HG03095 (cell line): Measurements from ENCODE around the gene NBPF1.
A peak's percentile ranks its signal among the peaks of the same experiment; 100 is the strongest.
"Not testable (repeated sequence)": the region's sequence is repeated elsewhere in the genome, so short reads cannot be mapped to it uniquely, and the experiment has no call there.

Source experiments
- ATAC-seq: cut with Tn5 transposase; IDR thresholded peaks from one replicate; pipeline ENCODE4 v1.9.1; 2021; ENCODE audit warnings: moderate library complexity; ENCODE audit not compliant: unreplicated experiment

Gene NBPF1

DNA sequence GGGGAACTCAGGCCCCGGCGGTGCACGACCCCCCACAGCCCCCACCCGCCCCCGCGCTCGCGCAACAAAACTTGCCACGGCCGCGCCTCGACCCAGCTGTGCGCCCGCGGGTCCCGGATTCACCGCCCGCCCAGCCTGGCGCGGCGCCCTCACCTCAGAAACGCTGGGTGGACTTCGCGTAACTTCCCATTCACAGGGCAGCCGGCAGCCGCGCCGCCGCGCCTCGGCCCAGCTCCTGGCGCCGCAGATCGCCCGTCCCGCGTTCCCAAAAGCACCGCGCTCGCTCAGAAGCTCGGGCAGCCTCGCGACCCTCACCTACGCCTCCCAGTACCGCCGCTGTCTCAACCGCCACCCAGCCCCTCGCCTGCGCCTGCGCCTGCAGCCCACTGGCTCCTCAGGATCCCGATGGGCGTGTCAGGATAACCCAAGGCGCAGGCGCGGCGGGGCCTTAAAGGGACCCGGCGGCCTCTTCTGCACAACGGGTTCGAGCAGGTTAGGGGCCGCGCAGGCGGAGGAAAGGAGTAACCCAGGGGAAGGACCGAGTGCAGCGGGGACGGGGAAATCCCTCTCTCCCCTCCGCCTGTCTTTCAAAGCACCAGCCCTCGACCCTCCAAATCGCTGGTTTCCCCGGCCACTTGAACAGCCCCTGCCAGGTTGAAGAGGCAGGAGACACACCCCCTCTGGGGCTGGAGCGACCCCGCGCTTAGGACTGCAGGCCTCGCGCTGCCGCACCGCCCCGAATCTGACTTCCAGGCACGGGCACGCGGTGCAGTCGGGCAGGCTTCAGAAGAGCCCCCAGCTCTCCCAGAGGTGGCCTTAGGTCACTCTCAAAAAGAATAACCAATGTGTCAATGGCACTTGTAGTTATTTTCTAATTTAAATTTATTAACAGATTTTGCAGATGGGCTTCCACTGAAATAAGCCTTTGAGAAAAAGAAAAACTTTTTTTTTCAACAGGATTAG, at the start of gene NBPF1:
NBPF1 (minus strand) TSS at position 380 of the 963 bp plus-strand sequence.
- peak; percentile 91 for ATAC-seq

DNA sequence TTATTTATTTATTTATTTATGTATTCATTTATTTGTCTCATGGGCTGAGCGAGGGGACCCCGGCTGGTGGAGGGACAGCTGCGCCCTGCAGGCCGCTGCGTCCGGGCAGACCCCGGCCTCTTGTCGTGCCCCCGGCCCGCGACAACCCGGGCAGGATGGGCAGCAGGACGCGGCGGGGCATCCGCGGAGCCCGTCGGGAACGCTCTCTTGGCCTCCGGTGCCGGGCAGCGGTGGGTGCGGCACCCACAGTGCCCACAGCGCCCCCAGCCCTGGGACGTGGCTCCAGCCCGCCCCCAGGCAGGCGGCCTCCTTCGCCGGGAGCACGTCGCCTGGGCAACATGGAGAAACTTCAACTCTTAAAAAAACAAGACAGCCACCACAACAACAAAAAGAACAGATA, 44.9 kb upstream of the NBPF1 start:
- ATAC-seq = not testable (repeated sequence)

DNA sequence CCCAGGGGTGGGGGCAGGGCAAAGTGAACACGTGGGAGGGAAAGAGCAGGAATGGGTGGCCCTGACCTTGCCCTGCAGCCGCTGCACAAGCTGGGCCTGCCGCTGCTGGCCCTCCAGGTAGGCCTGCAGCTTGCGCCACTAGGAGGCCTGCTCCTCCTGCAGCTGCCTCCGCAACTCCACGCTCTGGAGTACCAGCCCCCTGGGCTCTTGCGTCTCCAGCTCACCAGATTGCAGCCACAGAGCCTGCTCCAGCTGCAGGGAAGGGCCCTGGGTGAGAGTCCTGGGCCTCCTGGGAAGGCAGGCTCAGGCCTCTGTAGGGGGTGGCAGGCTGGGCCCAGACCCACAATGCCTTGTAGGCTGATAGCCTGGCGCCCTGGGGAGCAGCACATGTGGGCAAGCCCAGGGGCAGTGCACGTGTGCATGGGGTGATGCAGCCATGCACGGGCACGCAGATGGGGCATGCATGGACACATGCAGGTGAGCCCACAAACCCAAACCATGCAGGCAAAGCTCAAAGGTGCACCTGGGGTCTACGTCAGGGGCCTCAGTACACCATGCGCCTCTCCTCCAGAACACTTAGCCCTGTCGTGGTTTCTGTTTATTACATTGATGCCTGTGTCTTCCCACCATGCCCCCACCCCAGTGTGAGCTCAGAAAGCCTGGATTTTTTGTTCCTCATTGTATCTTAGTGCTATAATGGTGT, 43.8 kb upstream of the NBPF1 start:
- not testable (repeated sequence) for ATAC-seq

DNA sequence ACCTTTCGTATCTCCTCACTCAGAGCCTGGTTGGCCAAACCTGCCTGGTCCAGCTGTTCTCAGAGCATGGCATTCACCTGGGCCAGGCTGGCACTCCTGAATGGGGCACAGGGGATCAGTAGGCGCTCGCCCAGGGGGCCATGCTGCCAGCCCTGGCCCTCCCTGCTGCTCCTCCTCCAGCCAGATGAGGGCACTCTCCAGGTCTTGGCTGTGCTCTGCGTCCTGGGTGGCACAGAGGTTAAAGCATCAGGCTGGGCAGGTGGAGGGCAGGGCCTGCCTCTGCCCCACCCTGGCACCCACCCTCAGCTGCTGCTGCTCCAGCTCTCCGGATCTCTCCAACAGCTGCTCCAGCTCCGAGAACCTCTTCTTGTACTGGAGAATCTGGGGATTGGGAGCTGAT, 43.2 kb upstream of the NBPF1 start:
- not testable (repeated sequence) for ATAC-seq

DNA sequence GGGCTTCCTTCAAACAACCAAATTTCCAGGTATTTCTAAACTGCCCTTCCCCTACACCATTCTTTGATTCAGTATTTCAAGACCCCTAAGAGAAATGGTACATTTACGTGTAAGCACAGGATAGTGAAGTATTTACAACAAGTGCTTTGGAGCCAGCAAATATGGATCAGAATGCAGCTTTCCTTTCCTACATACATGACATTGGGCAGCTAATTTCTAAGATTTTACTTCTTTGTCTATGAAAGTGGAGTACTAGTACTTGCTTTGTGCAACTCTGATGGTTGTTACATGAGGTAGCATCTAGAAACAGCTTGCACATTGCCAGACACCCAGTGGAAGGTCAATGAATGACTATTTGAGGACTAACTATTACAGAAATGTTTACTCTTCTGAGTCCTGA, 38.2 kb upstream of the NBPF1 start:
- ATAC-seq = not testable (repeated sequence)

DNA sequence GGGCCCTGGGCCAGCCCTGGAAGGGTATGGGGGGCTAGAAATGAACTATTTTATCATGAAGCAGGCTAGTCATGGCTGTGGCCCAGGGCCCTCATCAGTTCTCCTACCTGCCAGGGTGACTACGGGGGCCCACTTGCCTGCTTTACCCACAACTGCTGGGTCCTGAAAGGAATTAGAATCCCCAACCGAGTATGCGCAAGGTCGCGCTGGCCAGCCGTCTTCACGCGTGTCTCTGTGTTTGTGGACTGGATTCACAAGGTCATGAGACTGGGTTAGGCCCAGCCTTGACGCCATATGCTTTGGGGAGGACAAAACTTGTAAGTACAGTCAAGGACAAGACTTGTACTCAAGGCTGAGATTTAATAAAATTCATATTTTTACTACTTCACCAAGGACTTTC, 36.6 kb upstream of the NBPF1 start:
- ATAC-seq = not testable (repeated sequence)

DNA sequence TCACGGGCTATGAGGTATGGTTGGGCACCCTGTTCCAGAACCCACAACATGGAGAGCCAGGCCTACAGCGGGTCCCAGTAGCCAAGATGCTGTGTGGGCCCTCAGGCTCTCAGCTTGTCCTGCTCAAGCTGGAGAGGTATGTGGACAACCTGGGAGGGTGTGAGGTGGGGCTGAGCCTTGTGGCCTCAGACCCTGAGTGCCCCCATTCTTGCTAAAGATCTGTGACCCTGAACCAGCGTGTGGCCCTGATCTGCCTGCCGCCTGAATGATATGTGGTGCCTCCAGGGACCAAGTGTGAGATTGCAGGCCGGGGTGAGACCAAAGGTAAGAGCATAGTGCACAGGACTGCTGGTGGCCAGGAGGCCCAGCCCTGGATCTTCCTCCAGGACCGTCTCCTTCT, 36.0 kb upstream of the NBPF1 start:
- ATAC-seq = not testable (repeated sequence)

DNA sequence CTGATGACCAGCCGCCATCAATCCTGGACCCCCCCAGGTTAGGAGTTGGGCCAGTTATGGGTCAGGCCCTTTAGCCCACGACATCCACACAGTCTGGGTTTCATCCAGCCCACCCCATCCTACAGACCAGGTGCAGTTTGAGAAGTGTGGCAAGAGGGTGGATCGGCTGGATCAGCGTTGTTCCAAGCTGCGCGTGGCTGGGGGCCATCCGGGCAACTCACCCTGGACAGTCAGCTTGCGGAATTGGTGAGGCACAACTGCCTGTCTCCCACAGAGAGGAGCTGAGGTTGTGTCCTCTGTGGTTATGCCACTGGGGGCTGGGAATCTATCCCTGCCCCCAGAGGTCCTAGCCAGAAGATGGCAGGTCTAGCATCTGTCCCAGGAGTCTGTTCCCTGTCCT, 35.4 kb upstream of the NBPF1 start:
- not testable (repeated sequence) for ATAC-seq

DNA sequence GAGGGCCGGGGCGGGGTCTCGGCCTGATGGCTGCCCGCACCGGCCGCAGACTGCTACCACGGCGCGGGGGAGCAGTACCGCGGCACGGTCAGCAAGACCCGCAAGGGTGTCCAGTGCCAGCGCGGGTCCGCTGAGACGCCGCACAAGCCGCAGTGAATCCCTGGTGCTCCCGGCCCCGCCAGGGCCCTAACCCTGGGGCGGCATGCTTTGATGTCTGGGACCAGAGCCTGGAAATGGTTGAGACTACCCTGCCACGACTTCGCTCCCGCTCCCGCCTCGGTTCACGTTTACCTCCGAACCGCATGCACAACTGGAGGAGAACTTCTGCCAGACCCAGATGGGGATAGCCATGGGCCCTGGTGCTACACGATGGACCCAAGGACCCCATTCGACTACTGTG, 34.9 kb upstream of the NBPF1 start:
- ATAC-seq = not testable (repeated sequence)

DNA sequence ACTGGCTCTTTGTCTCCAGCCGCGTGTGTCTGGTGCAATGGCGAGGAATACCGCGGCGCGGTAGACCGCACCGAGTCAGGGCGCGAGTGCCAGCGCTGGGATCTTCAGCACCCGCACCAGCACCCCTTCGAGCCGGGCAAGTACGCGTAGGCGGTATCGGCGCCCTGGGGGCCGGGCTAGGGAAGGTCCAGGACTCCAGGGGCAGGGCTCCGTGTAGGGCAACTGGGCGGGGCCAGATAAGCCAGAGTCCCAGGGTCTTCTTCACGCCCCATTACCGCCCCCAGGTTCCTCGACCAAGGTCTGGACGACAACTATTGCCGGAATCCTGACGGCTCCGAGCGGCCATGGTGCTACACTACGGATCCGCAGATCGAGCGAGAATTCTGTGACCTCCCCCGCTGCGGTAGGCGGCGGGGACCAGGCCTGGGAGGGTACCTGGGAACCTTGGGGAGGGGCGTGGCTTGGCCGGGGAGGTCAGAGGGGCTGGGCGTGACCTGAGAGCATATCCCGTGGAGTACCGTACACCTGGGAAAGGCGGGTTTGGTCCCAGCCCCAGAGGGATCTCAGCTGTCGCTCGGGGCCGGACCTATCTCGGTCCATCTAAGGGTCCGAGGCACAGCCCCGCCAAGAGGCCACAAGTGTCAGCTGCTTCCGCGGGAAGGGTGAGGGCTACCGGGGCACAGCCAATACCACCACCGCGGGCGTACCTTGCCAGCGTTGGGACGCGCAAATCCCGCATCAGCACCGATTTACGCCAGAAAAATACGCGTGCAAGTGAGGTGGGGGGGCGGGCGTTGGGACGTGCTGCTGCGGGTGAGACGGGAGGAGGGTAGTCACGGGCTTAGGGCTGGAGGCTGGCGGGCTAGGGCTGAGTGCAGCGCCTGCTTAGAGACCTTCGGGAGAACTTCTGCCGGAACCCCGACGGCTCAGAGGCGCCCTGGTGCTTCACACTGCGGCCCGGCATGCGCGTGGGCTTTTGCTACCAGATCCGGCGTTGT, 34.1 kb upstream of the NBPF1 start:
- ATAC-seq = not testable (repeated sequence)

DNA sequence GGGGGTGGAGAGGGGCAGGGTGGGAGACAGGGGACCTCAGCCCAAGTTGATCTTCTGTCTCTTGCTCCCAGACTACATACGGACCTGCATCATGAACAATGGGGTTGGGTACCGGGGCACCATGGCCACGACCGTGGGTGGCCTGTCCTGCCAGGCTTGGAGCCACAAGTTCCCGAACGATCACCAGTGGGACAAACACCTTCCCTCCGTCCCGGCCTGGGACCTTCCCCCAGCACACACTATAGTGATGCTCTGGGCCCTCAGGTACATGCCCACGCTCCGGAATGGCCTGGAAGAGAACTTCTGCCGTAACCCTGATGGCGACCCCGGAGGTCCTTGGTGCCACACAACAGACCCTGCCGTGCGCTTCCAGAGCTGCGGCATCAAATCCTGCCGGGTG, 33.4 kb upstream of the NBPF1 start:
- ATAC-seq = not testable (repeated sequence)

DNA sequence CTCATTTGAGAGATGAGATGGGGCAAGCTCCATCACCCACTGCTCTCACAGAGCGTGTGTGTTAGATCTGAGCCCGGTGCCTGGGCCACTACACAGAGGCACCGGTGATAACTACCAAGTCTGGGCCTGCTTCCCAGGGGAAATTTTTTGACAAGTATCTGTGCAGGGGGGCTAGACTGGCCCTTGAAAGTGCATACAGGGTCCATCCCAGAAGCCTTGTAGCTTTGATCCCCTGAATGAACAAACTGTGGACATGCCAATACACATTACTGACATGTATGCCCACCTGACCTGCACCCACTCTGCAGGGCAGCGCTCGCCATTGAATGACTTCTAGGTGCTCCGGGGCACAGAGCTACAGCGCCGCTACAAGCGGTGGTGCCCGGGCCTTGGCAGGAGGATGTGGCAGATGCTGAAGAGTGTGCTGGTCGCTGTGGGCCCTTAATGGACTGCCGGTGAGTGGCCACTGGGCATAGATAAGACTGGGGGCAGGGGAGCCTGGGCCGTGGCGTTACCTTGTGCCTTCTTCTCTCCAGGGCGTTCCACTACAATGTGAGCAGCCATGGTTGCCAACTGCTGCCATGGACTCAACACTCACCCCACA, 32.8 kb upstream of the NBPF1 start:
- ATAC-seq = not testable (repeated sequence)

DNA sequence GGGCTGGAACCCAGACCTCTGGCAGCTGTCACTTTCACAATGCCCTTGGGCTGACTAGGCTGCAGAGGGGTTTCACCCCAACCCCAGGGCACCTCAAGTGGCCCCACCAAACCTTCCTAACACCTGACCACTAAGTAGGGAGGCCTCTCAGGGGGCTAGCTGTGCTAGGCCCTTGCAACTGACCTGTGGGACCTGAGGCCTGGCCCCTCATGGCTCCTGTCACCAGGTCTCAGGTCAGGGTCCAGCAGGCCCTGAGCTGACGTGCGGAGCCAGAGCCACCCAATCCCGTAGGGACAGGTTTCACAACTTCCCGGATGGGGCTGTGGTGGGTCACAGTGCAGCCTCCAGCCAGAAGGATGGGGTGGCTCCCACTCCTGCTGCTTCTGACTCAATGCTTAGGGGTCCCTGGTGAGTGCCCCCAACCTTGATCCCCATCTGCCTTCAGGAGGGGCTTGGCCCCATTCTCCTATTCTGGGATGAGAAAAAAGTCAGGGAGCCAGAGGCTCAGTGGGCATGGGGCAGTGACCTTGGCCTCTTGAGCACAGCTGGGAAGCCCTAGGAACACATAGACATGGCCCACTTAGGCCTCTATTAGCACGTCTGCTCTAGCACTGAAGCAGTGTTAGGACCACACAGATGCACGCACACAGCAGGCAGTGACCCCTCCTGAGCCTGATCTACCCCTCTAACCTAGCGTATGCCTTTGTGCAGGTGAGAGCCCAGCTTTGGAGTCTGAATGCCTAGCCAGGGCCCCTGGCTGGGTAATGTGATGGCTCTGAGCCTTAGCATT, 32.1 kb upstream of the NBPF1 start:
- ATAC-seq = not testable (repeated sequence)

DNA sequence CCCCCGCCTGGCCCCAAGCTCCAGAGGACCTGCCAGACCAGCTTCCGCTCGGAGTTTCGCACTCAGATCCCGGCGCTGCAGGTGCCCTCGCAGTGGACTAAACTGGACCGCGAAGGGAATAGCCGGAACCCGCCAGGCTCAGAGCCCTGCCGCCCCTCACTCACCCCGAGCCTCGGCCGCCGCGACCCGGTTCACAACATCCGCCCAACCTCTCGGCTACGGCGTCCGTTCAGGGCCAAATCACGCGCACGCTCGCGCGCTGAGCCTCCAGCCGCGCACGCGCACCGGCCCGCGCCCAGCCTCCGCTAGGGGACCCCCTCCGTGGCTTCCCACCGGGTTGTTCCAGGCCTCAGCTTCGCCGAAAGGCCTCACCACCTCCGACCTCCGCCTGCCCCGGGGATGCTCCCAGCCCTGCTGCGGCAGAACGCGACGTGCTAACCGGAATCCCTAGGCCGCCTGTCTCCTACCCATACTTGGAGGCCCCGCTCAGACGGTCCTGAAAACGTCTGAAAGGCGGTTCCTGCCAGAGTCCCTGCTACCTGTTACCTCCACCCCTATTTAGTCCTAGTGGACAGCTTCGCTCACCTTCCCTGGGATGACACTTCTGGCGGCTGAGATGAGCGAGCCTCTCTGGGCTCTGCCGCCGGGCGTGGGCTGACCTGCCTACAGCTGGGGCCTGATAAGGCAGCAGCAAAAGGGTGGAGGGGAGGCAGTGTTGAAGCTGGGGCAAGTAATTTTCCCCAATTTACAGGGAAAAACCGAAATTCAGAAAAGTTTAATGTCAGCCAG, 31.3 kb upstream of the NBPF1 start:
- ATAC-seq = peak; percentile 66

DNA sequence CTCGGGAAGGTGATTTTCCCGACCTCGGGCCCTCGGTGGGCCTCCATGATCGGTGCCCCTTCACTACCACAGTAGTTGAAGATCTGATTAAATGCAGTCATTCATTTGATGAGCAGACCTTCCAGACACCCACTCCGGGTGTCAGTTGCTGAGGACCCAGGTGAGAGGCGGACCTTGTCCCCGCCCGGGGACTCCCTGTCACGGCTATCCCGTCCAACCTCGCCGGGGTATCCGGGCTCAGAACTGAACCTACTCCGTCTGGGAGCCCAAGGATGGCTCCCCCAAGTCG, 30.8 kb upstream of the NBPF1 start:
- ATAC-seq = peak; percentile 10

DNA sequence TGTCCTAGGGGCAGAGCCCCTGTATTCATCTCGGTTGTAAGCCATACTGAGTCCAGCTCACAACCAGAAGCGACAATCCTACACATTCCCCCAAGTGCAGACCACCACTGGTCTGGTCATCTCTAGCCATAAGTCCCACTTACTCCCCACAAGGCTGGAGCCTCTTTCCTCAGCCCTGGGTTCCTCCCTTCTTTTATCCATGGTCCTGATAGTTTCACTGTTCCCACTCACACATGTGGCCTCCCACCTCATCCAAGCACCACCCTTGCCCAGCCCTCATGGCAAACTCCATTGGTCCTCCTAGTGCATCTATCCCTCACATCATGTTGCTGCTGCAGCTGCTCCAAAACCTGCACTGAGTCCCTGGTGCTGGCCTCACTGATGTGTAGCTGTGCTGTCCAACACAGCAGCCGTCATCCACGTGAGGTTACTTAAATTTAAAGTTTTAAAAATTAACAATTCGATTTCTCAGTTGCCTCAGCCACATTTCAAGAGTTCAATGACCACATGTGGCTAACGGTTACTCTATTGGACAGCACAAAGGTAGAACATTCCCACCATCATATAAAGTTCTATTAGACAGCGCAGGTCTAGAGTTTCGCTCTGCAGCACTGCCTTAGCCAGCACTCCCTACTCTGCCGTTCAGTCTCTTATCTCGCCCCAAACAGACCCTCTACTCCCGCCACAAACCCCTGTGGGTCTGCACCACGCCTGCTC, 30.3 kb upstream of the NBPF1 start:
- not testable (repeated sequence) for ATAC-seq

DNA sequence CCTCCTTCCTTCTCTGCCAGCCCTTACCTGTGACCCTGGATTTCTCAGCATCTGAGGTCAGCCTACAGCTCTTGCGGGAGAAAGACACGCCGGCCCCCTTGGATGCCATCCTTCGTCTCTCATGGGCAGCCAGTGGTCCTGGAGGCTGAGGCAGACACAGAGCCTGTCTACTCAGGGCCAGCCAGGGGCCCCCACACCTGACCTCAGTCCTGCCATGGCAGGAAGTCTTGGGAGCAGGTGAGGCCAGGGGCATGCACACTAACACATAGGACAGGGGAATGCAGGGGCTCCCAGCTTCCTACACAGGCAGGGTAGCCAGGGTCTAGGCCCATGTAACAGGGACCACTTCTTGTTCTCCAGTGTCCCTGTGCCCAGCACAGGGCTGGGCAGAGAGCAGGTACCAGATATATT, 29.6 kb upstream of the NBPF1 start:
- ATAC-seq = not testable (repeated sequence)
